HCT116 (cell line): ENCODE measurements around the gene LRRC71. TPM values are rescaled to one million over a fixed set of nuclear protein-coding genes. Genes with fewer than 3 reads are reported as not detected.
A peak's percentile ranks its signal among the peaks of the same experiment; 100 is the strongest.

Experiments
- ATAC-seq: fragments of 200-7000 bp; cut with Tn5 transposase; 2 replicates; pipeline ENCODE4 v1.9.1; 2020; ENCODE audit warnings: mild to moderate bottlenecking, moderate library complexity
- BruUV-seq: library from RNA; stranded (reverse); fragments of 400-500 nt; replicated peaks from 2 replicates; lab custom pipeline; 2021; lab: Mats Ljungman, UMichigan
- CTCF ChIA-PET: fragments of 300-600 bp; sonication (Branson Sonifier 250); formaldehyde crosslinking; loops from one replicate; lab custom pipeline; 2021; ENCODE audit warnings: antibody characterized with exemption; lab: Charles Lee
- POLR2A ChIA-PET: fragments of 300-600, 350-600 bp; sonication (Branson Sonifier 250); formaldehyde crosslinking; loops from one replicate; lab custom pipeline; 2021; ENCODE audit warnings: antibody characterized with exemption; lab: Charles Lee
- RAD21 ChIA-PET, 2 experiments: fragments of 300-600 bp; sonication (Branson Sonifier 250); formaldehyde crosslinking; loops; one replicate each; lab custom pipeline; 2023; ENCODE audit warnings: low total read pairs in 2 of 2; ENCODE audit not compliant: uncharacterized antibody in 2 of 2, unreplicated experiment in 2 of 2, low non-redundant PET in 1 of 2; lab: Charles Lee
- DNase-seq: peaks from one replicate; pipeline ENCODE4 v3.0.0-alpha.2; 2010; ENCODE audit warnings: low read depth, low spot score
- H2AFZ ChIP-seq: fragments of 200-600 bp; shearing (Covaris generic), sonication (generic); 2 replicates; pipeline ENCODE4 v1.6.1; 2017; ENCODE audit warnings: low read depth, mixed run types, mixed read lengths, antibody characterized with exemption, low read length; ENCODE audit not compliant: poor library complexity, severe bottlenecking
- H3K27ac ChIP-seq: 2 replicates; pipeline ENCODE4 v1.5.1; 2012; ENCODE audit warnings: low read depth, low read length
- H3K27me3 ChIP-seq: fragments of 200-600 bp; sonication (generic); 2 replicates; pipeline ENCODE4 v1.6.1; 2016; ENCODE audit warnings: mixed run types, low read length, mixed read lengths; ENCODE audit not compliant: insufficient read depth
- H3K36me3 ChIP-seq, 2 experiments: fragments of 200-500 bp in 1 of 2; fragments of 200-600 bp in 1 of 2; sonication (Bioruptor generic) in 1 of 2; sonication (generic) in 1 of 2; 2 replicates each; pipeline versions ENCODE4 v1.5.1 to v1.6.1; 2014 to 2016; ENCODE audit warnings: low read length in 2 of 2, inconsistent platforms in 1 of 2, mixed read lengths in 1 of 2, mixed run types in 1 of 2; ENCODE audit not compliant: insufficient read depth in 2 of 2, control insufficient read depth in 1 of 2
- H3K4me1 ChIP-seq, 2 experiments: fragments of 200-600 bp in 1 of 2; sonication (generic) in 1 of 2; 2 replicates each; pipeline versions ENCODE4 v1.5.1 to v1.6.1; 2012 to 2017; ENCODE audit warnings: low read length in 2 of 2, inconsistent platforms in 1 of 2, mild to moderate bottlenecking in 1 of 2, mixed read lengths in 1 of 2, mixed run types in 1 of 2, moderate library complexity in 1 of 2; ENCODE audit not compliant: insufficient read depth in 2 of 2, control insufficient read depth in 1 of 2
- H3K4me2 ChIP-seq: fragments of 200-600 bp; sonication (generic); 2 replicates; pipeline ENCODE4 v1.6.1; 2017; ENCODE audit warnings: mixed run types, low read length, mixed read lengths
- H3K4me3 ChIP-seq, 2 experiments: fragments of 200-600 bp in 1 of 2; sonication (generic) in 1 of 2; replicated peaks in 1 of 2; 2 replicates each; pipeline ENCODE4 v1.5.1; 2011 to 2016; ENCODE audit warnings: low read length in 2 of 2, control low read depth in 1 of 2, low read depth in 1 of 2, mild to moderate bottlenecking in 1 of 2, mixed read lengths in 1 of 2, mixed run types in 1 of 2
- H3K79me2 ChIP-seq: fragments of 200-600 bp; sonication (generic); 2 replicates; pipeline ENCODE4 v1.6.1; 2017; ENCODE audit warnings: mild to moderate bottlenecking, mixed run types, low read length, moderate library complexity, mixed read lengths; ENCODE audit not compliant: insufficient read depth
- H3K9ac ChIP-seq: fragments of 200-600 bp; sonication (generic); 2 replicates; pipeline ENCODE4 v1.6.1; 2016; ENCODE audit warnings: low read length, mixed read lengths
- H3K9me2 ChIP-seq: fragments of 200-600 bp; sonication (generic), shearing (Covaris generic); 2 replicates; pipeline ENCODE4 v1.6.1; 2017; ENCODE audit warnings: mixed run types, mild to moderate bottlenecking, moderate library complexity; ENCODE audit not compliant: insufficient read depth
- H3K9me3 ChIP-seq, 2 experiments: fragments of 200-500 bp in 1 of 2; fragments of 200-600 bp in 1 of 2; sonication (Bioruptor generic) in 1 of 2; sonication (generic) in 1 of 2; 2 replicates each; pipeline ENCODE4 v1.6.1; 2014 to 2017; ENCODE audit warnings: low read length in 2 of 2, mixed read lengths in 2 of 2, inconsistent platforms in 1 of 2, low read depth in 1 of 2, mild to moderate bottlenecking in 1 of 2, mixed run types in 1 of 2, moderate library complexity in 1 of 2; ENCODE audit not compliant: control insufficient read depth in 1 of 2, insufficient read depth in 1 of 2
- H4K20me1 ChIP-seq: fragments of 200-600 bp; sonication (generic), shearing (Covaris generic); 2 replicates; pipeline ENCODE4 v1.6.1; 2017; ENCODE audit warnings: mixed run types, mild to moderate bottlenecking, moderate library complexity; ENCODE audit not compliant: insufficient read depth
- CBX3 ChIP-seq: IDR thresholded peaks from 2 replicates; pipeline ENCODE4 v1.6.1; 2012; ENCODE audit warnings: low read depth
- intact Hi-C: fragments of 100-400 bp; cut with micrococcal nuclease; formaldehyde crosslinking; loops from 2 replicates; pipeline ENCODE4 v1.10.0; 2022
- total RNA-seq: library from RNA; stranded (reverse); gene quantifications from one replicate; pipeline ENCODE4 v1.2.1, GENCODE V29; 2021; ENCODE audit not compliant: unreplicated experiment
- TF ChIP-seq, protein P1 (sequence below), 3 experiments: fragments of 200-600 bp in 1 of 3; sonication (generic) in 1 of 3; IDR thresholded peaks in 2 of 3; conservative IDR thresholded peaks in 1 of 3; 2 replicates each; pipeline ENCODE4 v1.5.1; 2012 to 2017; ENCODE audit warnings: low read depth in 2 of 3, low read length in 2 of 3, antibody characterized with exemption in 1 of 3, borderline replicate concordance in 1 of 3, control low read depth in 1 of 3, mild to moderate bottlenecking in 1 of 3, mixed read lengths in 1 of 3, mixed run types in 1 of 3, moderate library complexity in 1 of 3; ENCODE audit not compliant: insufficient read depth in 1 of 3
- TF ChIP-seq, protein P2 (sequence below): IDR thresholded peaks from 2 replicates; pipeline ENCODE4 v1.6.1; 2012

Gene LRRC71
- total RNA-seq, 1 experiment from 2014 or later: not detected

DNA sequence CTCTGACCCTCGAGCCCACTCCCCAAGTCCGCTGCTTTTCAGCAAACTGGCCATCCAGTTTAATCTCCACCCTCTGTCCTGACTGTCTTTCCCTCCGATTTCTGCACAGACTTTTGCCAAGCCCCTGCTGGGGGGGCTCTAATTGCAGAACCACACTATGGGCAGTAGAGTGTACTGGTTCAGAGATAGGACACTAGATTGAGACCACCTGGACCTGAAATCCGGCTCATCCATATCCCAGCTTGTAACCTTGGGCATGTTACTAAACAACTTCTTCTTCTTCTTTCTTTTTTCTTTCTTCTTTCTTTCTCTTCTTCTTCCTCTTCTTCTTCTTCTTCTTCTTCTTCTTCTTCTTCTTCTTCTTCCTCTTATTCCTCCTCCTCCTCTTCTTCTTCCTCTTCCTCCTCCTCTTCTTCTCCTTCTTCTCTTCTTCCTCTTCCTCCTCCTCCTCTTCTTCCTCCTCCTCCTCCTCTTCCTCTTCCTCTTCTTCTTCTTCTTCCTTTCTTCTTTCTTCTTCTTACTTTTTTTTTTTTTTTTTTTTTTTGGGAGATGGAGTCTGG is 7.7 kb downstream of the LRRC71 start:
- H3K4me3 ChIP-seq: peak overlapping the region; percentile 38 to 59; a peak in 3 of 4 replicates
- POLR2A ChIA-PET: interaction anchor here (1.4 kb wide), 1 partner anchor 38 kb away, joined by 7 read pairs; no protein-coding TSS in a partner anchor
- intact Hi-C loops: loop anchor here (1.0 to 10.0 kb wide), 4 partner anchors 131 to 303 kb away; no protein-coding TSS in a partner anchor

More for the DNA sequence above, 7.7 kb downstream of the LRRC71 start:
- Histone ChIP-seq H3K36me3 (no peaks in the 10 kb centered on the region), H3K27me3 (peaks cover under 1% of the 10 kb centered on the region; the same call in 1 of the 2 replicates), H3K27ac (no peak overlapping the region), H3K4me2 (peak overlapping the region; percentile 93), H3K4me1 (peaks cover 20 to 31% of the 10 kb centered on the region in 2 experiments), H3K9me2 (no peaks in the 10 kb centered on the region), H2AFZ (no peak overlapping the region), H3K9ac (peak overlapping the region; percentile 60; the same call in 1 of the 2 replicates), H3K9me3 (no peaks in the 10 kb centered on the region), H3K79me2 (no peaks in the 10 kb centered on the region), H4K20me1 (no peaks in the 10 kb centered on the region)
- DNase-seq: no peak
- peak; percentile 41 for ATAC-seq
- ChIA-PET RAD21 (interaction anchor here (0.7 to 1.2 kb wide), 8 partner anchors 33 to 239 kb away, joined by 3 to 5 read pairs (median 4); no protein-coding TSS in a partner anchor), CTCF (interaction anchor here (0.6 to 4.0 kb wide), 29 partner anchors 8 to 300 kb away, joined by 3 to 62 read pairs (median 4); partner anchors contain the start of genes CRABP2, INSRR, ISG20L2 and METTL25B)
- BruUV-seq: no TSS peak
- TF ChIP-seq, protein P1, sequence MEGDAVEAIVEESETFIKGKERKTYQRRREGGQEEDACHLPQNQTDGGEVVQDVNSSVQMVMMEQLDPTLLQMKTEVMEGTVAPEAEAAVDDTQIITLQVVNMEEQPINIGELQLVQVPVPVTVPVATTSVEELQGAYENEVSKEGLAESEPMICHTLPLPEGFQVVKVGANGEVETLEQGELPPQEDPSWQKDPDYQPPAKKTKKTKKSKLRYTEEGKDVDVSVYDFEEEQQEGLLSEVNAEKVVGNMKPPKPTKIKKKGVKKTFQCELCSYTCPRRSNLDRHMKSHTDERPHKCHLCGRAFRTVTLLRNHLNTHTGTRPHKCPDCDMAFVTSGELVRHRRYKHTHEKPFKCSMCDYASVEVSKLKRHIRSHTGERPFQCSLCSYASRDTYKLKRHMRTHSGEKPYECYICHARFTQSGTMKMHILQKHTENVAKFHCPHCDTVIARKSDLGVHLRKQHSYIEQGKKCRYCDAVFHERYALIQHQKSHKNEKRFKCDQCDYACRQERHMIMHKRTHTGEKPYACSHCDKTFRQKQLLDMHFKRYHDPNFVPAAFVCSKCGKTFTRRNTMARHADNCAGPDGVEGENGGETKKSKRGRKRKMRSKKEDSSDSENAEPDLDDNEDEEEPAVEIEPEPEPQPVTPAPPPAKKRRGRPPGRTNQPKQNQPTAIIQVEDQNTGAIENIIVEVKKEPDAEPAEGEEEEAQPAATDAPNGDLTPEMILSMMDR (IDR thresholded peaks at IDR 0.05 in 2 of 3, conservative IDR thresholded peaks at IDR 0.05 in 1 of 3; ENCODE audit: borderline replicate concordance in 1 of 3, insufficient read depth in 1 of 3, low read depth in 2 of 3, low read length in 2 of 3): 0 out of 6 replicates have a peak, but pooled peaks of 1 of the 3 experiments have one; percentile 21
- TF ChIP-seq, protein P2, sequence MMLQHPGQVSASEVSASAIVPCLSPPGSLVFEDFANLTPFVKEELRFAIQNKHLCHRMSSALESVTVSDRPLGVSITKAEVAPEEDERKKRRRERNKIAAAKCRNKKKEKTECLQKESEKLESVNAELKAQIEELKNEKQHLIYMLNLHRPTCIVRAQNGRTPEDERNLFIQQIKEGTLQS: no peak
- no peak for TF ChIP-seq CBX3
